ENCODE measurements around the gene PSMG3.
A peak's percentile ranks its signal among the peaks of the same experiment; 100 is the strongest.

Gene PSMG3

GRCh38 chr7:1569833-1570632, at the start of gene PSMG3:
TSS of gene PSMG3 (minus strand) at chr7:1570032. CDS start at chr7:1569339, 693 bp downstream.
- no peak for TF ChIP-seq CTCF (conservative IDR thresholded peaks at IDR 0.05)
- TF ChIP-seq ZFX (IDR thresholded peaks at IDR 0.05) = peak; percentile 59; the same call in 1 of the 2 replicates
- peak within 1 kb of the TSS; percentile 86 for H3K27ac ChIP-seq

- TF ChIP-seq CTCF (conservative IDR thresholded peaks at IDR 0.05) (no peak), ZFX (IDR thresholded peaks at IDR 0.05) (no peak)
- H3K27ac ChIP-seq = no peak overlapping the region
Measured at GRCh38 chr7:1618475-1618874, 48.6 kb upstream of the PSMG3 start.

- TF ChIP-seq ZFX (IDR thresholded peaks at IDR 0.05) (no peak), CTCF (conservative IDR thresholded peaks at IDR 0.05) (no peak)
- no peak overlapping the region for H3K27ac ChIP-seq
Measured at GRCh38 chr7:1617957-1618356, 48.1 kb upstream of the PSMG3 start.

GRCh38 chr7:1616741-1617140, 46.9 kb upstream of the PSMG3 start:
- H3K27ac ChIP-seq = no peak overlapping the region
- TF ChIP-seq CTCF (conservative IDR thresholded peaks at IDR 0.05) (no peak), ZFX (IDR thresholded peaks at IDR 0.05) (no peak)

GRCh38 chr7:1611708-1612241, 41.9 kb upstream of the PSMG3 start:
- no peak for TF ChIP-seq ZFX (IDR thresholded peaks at IDR 0.05)
- no peak for TF ChIP-seq CTCF (conservative IDR thresholded peaks at IDR 0.05)
- H3K27ac ChIP-seq = no peak overlapping the region

GRCh38 chr7:1610678-1611302, 41.0 kb upstream of the PSMG3 start:
- no peak overlapping the region for H3K27ac ChIP-seq
- TF ChIP-seq CTCF (conservative IDR thresholded peaks at IDR 0.05) (no peak), ZFX (IDR thresholded peaks at IDR 0.05) (no peak)
